ENCODE results near the gene MYO9A.

GRCh38 chr15:72044956-72045355 lies 73.0 kb downstream of the MYO9A start:
- no peak for TF ChIP-seq GATA1 (IDR thresholded peaks at IDR 0.05; ENCODE audit: low read depth, low read length)
- no peak for TF ChIP-seq POLR2A (IDR thresholded peaks at IDR 0.05; ENCODE audit: low read length)
